CD4-positive, alpha-beta T cell (primary cell): ENCODE results near the gene ZBTB20. TPM values are rescaled to one million over a fixed set of nuclear protein-coding genes. Genes with fewer than 3 reads are reported as not detected.

Experiments
- ATAC-seq: fragments of 200-7000 bp; cut with Tn5 transposase; one replicate; pipeline ENCODE4 v1.10.0; 2022; ENCODE audit warnings: mild to moderate bottlenecking; ENCODE audit not compliant: poor library complexity
- CTCF ChIA-PET: fragments of 350-600 bp; sonication (Branson Sonifier 250); formaldehyde crosslinking; loops from one replicate; lab custom pipeline; 2021; ENCODE audit warnings: antibody characterized with exemption, inconsistent platforms; lab: Charles Lee
- POLR2A ChIA-PET: fragments of 350-600 bp; sonication (Branson Sonifier 250); formaldehyde crosslinking; loops from one replicate; lab custom pipeline; 2021; ENCODE audit warnings: antibody characterized with exemption, inconsistent platforms; lab: Charles Lee
- DNase-seq, 14 experiments: peaks; one replicate each; pipeline ENCODE4 v3.0.0-alpha.2; 2013 to 2020; ENCODE audit warnings: mixed read lengths in 2 of 14
- H3K27ac ChIP-seq, 2 donors: one replicate each; pipeline versions ENCODE4 v1.5.1 to v1.7.0; 2013; ENCODE audit warnings: low read length in 2 of 2, low read depth in 1 of 2, mild to moderate bottlenecking in 1 of 2
- H3K27me3 ChIP-seq, 2 experiments: 1 replicate in 1 of 2; 2 replicates in 1 of 2; pipeline versions ENCODE4 v1.6.1 to v1.7.0; 2013; ENCODE audit warnings: low read length in 2 of 2, control low read depth in 1 of 2, mild to moderate bottlenecking in 1 of 2, moderate library complexity in 1 of 2; ENCODE audit not compliant: insufficient read depth in 2 of 2, control insufficient read depth in 1 of 2
- H3K36me3 ChIP-seq: one replicate; pipeline ENCODE4 v1.6.1; 2013; ENCODE audit warnings: low read length, control low read depth; ENCODE audit not compliant: insufficient read depth
- H3K4me1 ChIP-seq: one replicate; pipeline ENCODE4 v1.6.1; 2013; ENCODE audit warnings: low read length, control low read depth; ENCODE audit not compliant: insufficient read depth
- H3K4me3 ChIP-seq: one replicate; pipeline ENCODE4 v1.5.1; 2013; ENCODE audit warnings: mild to moderate bottlenecking, low read length, moderate library complexity
- H3K9me3 ChIP-seq, 2 experiments: 1 replicate in 1 of 2; 2 replicates in 1 of 2; pipeline versions ENCODE4 v1.6.1 to v1.7.0; 2013; ENCODE audit warnings: low read length in 2 of 2, mild to moderate bottlenecking in 2 of 2, control low read depth in 1 of 2, moderate library complexity in 1 of 2; ENCODE audit not compliant: control insufficient read depth in 1 of 2, insufficient read depth in 1 of 2
- H3K27ac Mint-ChIP-seq: one replicate; pipeline ENCODE4 v1.8.0; 2020; ENCODE audit warnings: mixed read lengths
- H3K27me3 Mint-ChIP-seq: one replicate; pipeline ENCODE4 v1.8.0; 2021; ENCODE audit warnings: mixed read lengths
- H3K36me3 Mint-ChIP-seq: one replicate; pipeline ENCODE4 v1.8.0; 2021; ENCODE audit warnings: low read depth, mixed read lengths
- H3K4me1 Mint-ChIP-seq: one replicate; pipeline ENCODE4 v1.8.0; 2021; ENCODE audit warnings: low read depth, mixed read lengths
- H3K4me3 Mint-ChIP-seq: one replicate; pipeline ENCODE4 v1.8.0; 2020; ENCODE audit warnings: mild to moderate bottlenecking, mixed read lengths
- H3K9me3 Mint-ChIP-seq: one replicate; pipeline ENCODE4 v1.8.0; 2020; ENCODE audit warnings: mixed read lengths
- intact Hi-C, 2 experiments: fragments of 100-400 bp; cut with DNase I in 1 of 2; cut with micrococcal nuclease in 1 of 2; formaldehyde crosslinking; loops; one replicate each; pipeline versions ENCODE4 v1.15.1 to v1.9.0; 2023 to 2025; cut with DNase I, micrococcal nuclease
- total RNA-seq, 174 experiments: library from RNA in 2 of 174; stranded (reverse) in 2 of 174; gene quantifications; one replicate each; pipeline ENCODE4 v1.2.3 and lab custom pipeline; 2021 to 2026
- TF ChIP-seq, protein P1 (sequence below): fragments of 200-600 bp; IDR thresholded peaks from one replicate; pipeline ENCODE4 v1.8.0; 2022; ENCODE audit warnings: antibody characterized with exemption, mild to moderate bottlenecking

The ZBTB20 gene
- total RNA-seq, 2 experiments from 2014 or later = 41.6 to 47.4 TPM

DNA sequence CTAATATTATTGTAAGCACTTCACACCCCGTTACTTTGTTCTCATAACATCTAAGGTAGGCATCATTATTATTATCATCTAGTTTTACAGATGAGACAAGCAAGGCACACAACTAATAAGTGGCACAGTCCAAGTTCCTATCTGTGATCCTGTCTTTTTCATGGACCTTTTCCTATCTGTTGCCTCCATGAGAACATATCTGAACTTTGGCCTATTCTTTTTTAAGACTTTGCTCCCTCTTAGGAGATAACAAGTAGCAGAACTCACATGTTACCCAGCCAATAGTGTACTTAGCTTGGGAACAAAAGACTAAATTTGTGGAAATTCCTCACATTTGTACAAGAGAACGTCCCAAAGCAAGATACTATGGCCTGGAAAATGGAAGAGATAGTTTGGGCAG, 680.8 kb downstream of the ZBTB20 start:
- intact Hi-C loops = no loop called here
- ChIA-PET POLR2A (no interaction called here), CTCF (no interaction called here)
- no peaks in the 10 kb centered on the region for H3K27me3 ChIP-seq
- no peak overlapping the region for H3K27ac Mint-ChIP-seq
- no peaks in the 10 kb centered on the region for H3K27me3 Mint-ChIP-seq
- no peak overlapping the region for H3K27ac ChIP-seq
- H3K36me3 ChIP-seq = no peaks in the 10 kb centered on the region
- no peak overlapping the region for H3K4me3 ChIP-seq
- H3K9me3 Mint-ChIP-seq = no peaks in the 10 kb centered on the region
- H3K4me3 Mint-ChIP-seq = no peak overlapping the region
- DNase-seq (no peak), ATAC-seq (no peak)
- TF ChIP-seq, protein P1, sequence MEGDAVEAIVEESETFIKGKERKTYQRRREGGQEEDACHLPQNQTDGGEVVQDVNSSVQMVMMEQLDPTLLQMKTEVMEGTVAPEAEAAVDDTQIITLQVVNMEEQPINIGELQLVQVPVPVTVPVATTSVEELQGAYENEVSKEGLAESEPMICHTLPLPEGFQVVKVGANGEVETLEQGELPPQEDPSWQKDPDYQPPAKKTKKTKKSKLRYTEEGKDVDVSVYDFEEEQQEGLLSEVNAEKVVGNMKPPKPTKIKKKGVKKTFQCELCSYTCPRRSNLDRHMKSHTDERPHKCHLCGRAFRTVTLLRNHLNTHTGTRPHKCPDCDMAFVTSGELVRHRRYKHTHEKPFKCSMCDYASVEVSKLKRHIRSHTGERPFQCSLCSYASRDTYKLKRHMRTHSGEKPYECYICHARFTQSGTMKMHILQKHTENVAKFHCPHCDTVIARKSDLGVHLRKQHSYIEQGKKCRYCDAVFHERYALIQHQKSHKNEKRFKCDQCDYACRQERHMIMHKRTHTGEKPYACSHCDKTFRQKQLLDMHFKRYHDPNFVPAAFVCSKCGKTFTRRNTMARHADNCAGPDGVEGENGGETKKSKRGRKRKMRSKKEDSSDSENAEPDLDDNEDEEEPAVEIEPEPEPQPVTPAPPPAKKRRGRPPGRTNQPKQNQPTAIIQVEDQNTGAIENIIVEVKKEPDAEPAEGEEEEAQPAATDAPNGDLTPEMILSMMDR = no peak
- no peaks in the 10 kb centered on the region for H3K9me3 ChIP-seq
- H3K36me3 Mint-ChIP-seq = no peaks in the 10 kb centered on the region
- H3K4me1 ChIP-seq = no peaks in the 10 kb centered on the region
- H3K4me1 Mint-ChIP-seq = no peaks in the 10 kb centered on the region

DNA sequence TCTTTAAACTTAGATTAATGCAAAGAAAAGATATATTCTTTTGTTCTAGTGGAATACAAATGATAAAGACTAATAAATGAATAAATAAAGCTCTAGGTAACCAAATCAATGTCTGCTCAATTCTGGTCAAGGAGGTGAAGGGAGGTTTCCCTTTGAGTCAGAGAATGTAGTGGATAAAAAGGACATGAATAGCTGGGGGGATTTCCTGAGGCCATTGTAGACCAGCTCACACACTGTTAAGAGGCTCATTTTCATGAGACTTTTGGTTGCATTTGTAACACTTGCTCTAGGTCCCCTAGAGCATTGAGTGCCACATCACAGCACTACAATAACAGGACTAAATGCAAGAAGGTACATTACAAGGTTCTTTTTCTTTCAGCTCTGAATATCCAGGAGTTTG, 682.5 kb downstream of the ZBTB20 start:
- no peaks in the 10 kb centered on the region for H3K4me1 ChIP-seq
- Mint-ChIP-seq H3K9me3 (no peaks in the 10 kb centered on the region), H3K4me1 (peaks cover 5% of the 10 kb centered on the region), H3K27me3 (no peaks in the 10 kb centered on the region), H3K27ac (no peak overlapping the region), H3K36me3 (no peaks in the 10 kb centered on the region), H3K4me3 (no peak overlapping the region)
- H3K36me3 ChIP-seq = no peaks in the 10 kb centered on the region
- ChIA-PET POLR2A (interaction anchor here (1.2 kb wide), 1 partner anchor 11 kb away, joined by 3 read pairs; no protein-coding TSS in a partner anchor), CTCF (no interaction called here)
- H3K4me3 ChIP-seq = no peak overlapping the region
- intact Hi-C loops = no loop called here
- no peak overlapping the region for H3K27ac ChIP-seq
- TF ChIP-seq, protein P1 = no peak
- no peak for DNase-seq
- ATAC-seq = no peak
- H3K27me3 ChIP-seq = no peaks in the 10 kb centered on the region
- H3K9me3 ChIP-seq = no peaks in the 10 kb centered on the region

- ChIA-PET POLR2A (no interaction called here), CTCF (no interaction called here)
- H3K27ac Mint-ChIP-seq = no peak overlapping the region
- Histone ChIP-seq H3K9me3 (no peaks in the 10 kb centered on the region), H3K4me1 (no peaks in the 10 kb centered on the region), H3K27me3 (no peaks in the 10 kb centered on the region), H3K4me3 (no peak overlapping the region), H3K36me3 (no peaks in the 10 kb centered on the region), H3K27ac (no peak overlapping the region)
- TF ChIP-seq, protein P1 = no peak
- intact Hi-C loops = no loop called here
- H3K4me1 Mint-ChIP-seq = peaks cover 11% of the 10 kb centered on the region
- H3K4me3 Mint-ChIP-seq = no peak overlapping the region
- no peaks in the 10 kb centered on the region for H3K9me3 Mint-ChIP-seq
- no peaks in the 10 kb centered on the region for H3K36me3 Mint-ChIP-seq
- H3K27me3 Mint-ChIP-seq = no peaks in the 10 kb centered on the region
- ATAC-seq = no peak
- no peak for DNase-seq
These were observed 684.3 kb downstream of the ZBTB20 start for GRCh38 chr3:114462750-114463149.
